K562 (cell line): ENCODE results near the gene SLC22A23. TPM values are rescaled to one million over a fixed set of nuclear protein-coding genes. Genes with fewer than 3 reads are reported as not detected.

Experiments used
- CCNT2 ChIP-seq: IDR thresholded peaks from 2 replicates; pipeline ENCODE4 v1.6.1; 2011; ENCODE audit warnings: borderline replicate concordance, low read depth, mild to moderate bottlenecking, moderate library complexity, mixed read lengths, low read length; ENCODE audit not compliant: insufficient read length; ENCODE audit errors: extremely low read depth
- CHCHD3 ChIP-seq: fragments of 250-450 bp; sonication (Bioruptor Pico); IDR thresholded peaks from 2 replicates; pipeline ENCODE4 v2.1.2; 2022; ENCODE audit warnings: mild to moderate bottlenecking
- ETV6 ChIP-seq, 3 experiments: fragments of 150-350 bp in 1 of 3; sonication (generic) in 1 of 3; formaldehyde crosslinking in 1 of 3; IDR thresholded peaks; 2 replicates each; pipeline versions ENCODE4 v1.6.1 to v1.8.0; 2014 to 2022; ENCODE audit warnings: borderline replicate concordance in 2 of 3, low read depth in 2 of 3, antibody characterized with exemption in 1 of 3, low read length in 1 of 3, mild to moderate bottlenecking in 1 of 3, missing genetic modification reagents in 1 of 3
- GATA2 ChIP-seq: sonication (generic); formaldehyde crosslinking; IDR thresholded peaks from 2 replicates; pipeline ENCODE4 v1.4.0; 2020; ENCODE audit warnings: mild to moderate bottlenecking, missing genetic modification reagents
- GTF2A2 ChIP-seq: IDR thresholded peaks from 2 replicates; pipeline ENCODE4 v1.6.1; 2016; ENCODE audit warnings: mild to moderate bottlenecking, missing genetic modification characterization, missing compliant biosample characterization
- L3MBTL2 ChIP-seq: fragments of 450-650 bp; IDR thresholded peaks from 2 replicates; pipeline ENCODE4 v1.6.1; 2016; ENCODE audit warnings: mild to moderate bottlenecking, moderate library complexity
- MYC ChIP-seq, 2 experiments: fragments of 250-450 bp in 1 of 2; sonication (Bioruptor Pico) in 1 of 2; IDR thresholded peaks; 2 replicates each; pipeline versions ENCODE4 v1.5.1 to v1.6.1; 2012 to 2021; ENCODE audit warnings: low read depth in 2 of 2, borderline replicate concordance in 1 of 2, improper control_type of control experiment in 1 of 2, low read length in 1 of 2, mild to moderate bottlenecking in 1 of 2, moderate library complexity in 1 of 2
- NR3C1 ChIP-seq: sonication (generic); formaldehyde crosslinking; IDR thresholded peaks from 2 replicates; pipeline ENCODE4 v1.8.1; 2022; ENCODE audit warnings: missing genetic modification reagents
- NR4A1 ChIP-seq, 2 experiments: fragments of 250-450 bp in 1 of 2; fragments of 450-650 bp in 1 of 2; sonication (Bioruptor Pico) in 1 of 2; IDR thresholded peaks; 2 replicates each; pipeline versions ENCODE4 v1.4.0 to v1.6.1; 2016 to 2020; ENCODE audit warnings: mild to moderate bottlenecking in 2 of 2, missing compliant biosample characterization in 1 of 2, missing genetic modification characterization in 1 of 2, moderate library complexity in 1 of 2
- RBM14 ChIP-seq: fragments of 200-400 bp; formaldehyde crosslinking; IDR thresholded peaks from 2 replicates; pipeline ENCODE4 v1.6.1; 2018; ENCODE audit warnings: low read depth, mild to moderate bottlenecking, low read length, moderate library complexity, borderline replicate concordance; ENCODE audit not compliant: insufficient read depth
- RFX5 ChIP-seq: IDR thresholded peaks from 2 replicates; pipeline ENCODE4 v1.6.1; 2011; ENCODE audit warnings: low read depth, mild to moderate bottlenecking, improper control_type of control experiment, low read length
- RNF2 ChIP-seq: sonication (generic); IDR thresholded peaks from 2 replicates; pipeline ENCODE4 v1.6.1; 2016
- SFPQ ChIP-seq: fragments of 200-400 bp; formaldehyde crosslinking; IDR thresholded peaks from 2 replicates; pipeline ENCODE4 v1.6.1; 2017; ENCODE audit warnings: mild to moderate bottlenecking, low read depth, low read length, moderate library complexity
- TCF15 ChIP-seq: fragments of 250-450 bp; sonication (Bioruptor Pico); IDR thresholded peaks from 2 replicates; pipeline ENCODE4 v1.8.0; 2022; ENCODE audit warnings: moderate library complexity, mild to moderate bottlenecking, inconsistent platforms
- TSC22D4 ChIP-seq: fragments of 450-650 bp; IDR thresholded peaks from 2 replicates; pipeline ENCODE4 v1.6.1; 2016; ENCODE audit warnings: missing genetic modification characterization, missing biosample characterization, control low read depth
- ZNF143 ChIP-seq: sonication (generic); formaldehyde crosslinking; IDR thresholded peaks from 2 replicates; pipeline ENCODE4 v1.9.0; 2022; ENCODE audit warnings: mild to moderate bottlenecking, missing genetic modification reagents
- ZNF277 ChIP-seq: fragments of 250-450 bp; sonication (Bioruptor Pico); IDR thresholded peaks from 2 replicates; pipeline ENCODE4 v1.8.0; 2022; ENCODE audit warnings: inconsistent platforms, mild to moderate bottlenecking, moderate library complexity, borderline replicate concordance
- ZNF311 ChIP-seq: fragments of 250-450 bp; sonication (Bioruptor Pico); IDR thresholded peaks from 2 replicates; pipeline ENCODE4 v1.4.0; 2020; ENCODE audit warnings: mild to moderate bottlenecking, moderate library complexity
- ZNF655 ChIP-seq: fragments of 250-450 bp; sonication (Bioruptor Pico); IDR thresholded peaks from 2 replicates; pipeline ENCODE4 v1.5.0; 2021
- ZSCAN32 ChIP-seq: fragments of 450-650 bp; formaldehyde crosslinking; IDR thresholded peaks from 2 replicates; pipeline ENCODE4 v1.4.0; 2020; ENCODE audit warnings: mild to moderate bottlenecking, moderate library complexity
- polyA plus RNA-seq, 8 experiments: library from polyadenylated mRNA; depleted of rRNA in 4 of 8; stranded (reverse) in 5 of 8; unstranded in 3 of 8; fragments of >200 nt; fragmentation: Nextera tagmentation in 2 of 8; fragmentation: Illumina TruSeq in 1 of 8; extraction: Ambion mirVana in 2 of 8; extraction: Trizol in 1 of 8; gene quantifications; 2 replicates each; pipeline versions ENCODE4 v1.2.1 to v1.2.3, GENCODE V29; 2011 to 2014; ENCODE audit warnings: inconsistent platforms in 1 of 8, missing spikeins in 1 of 8
- total RNA-seq, 7 experiments: library from RNA; depleted of rRNA in 6 of 7; stranded (reverse); fragments of >200 nt in 6 of 7; fragmentation: Illumina TruSeq in 2 of 7; extraction: Trizol in 2 of 7; gene quantifications; 2 replicates each; pipeline versions ENCODE4 v1.2.1 to v1.2.3, GENCODE V29; 2011 to 2021; ENCODE audit warnings: low replicate concordance in 1 of 7

SLC22A23 gene
- total and polyA plus RNA-seq, 9 of the 15 experiments (the other 6 are each of a cell fraction or from before 2014, with no cell fraction given), result 0.30 to 8.7 (median 2.5) TPM

GRCh38 chr6:3226481-3227362 is 230.1 kb downstream of the SLC22A23 start (continued):
- TF ChIP-seq TCF15 (CRISPR knock-in tag) (no peak), NR4A1 (CRISPR knock-in tag; IDR thresholded peaks at IDR 0.05) (no peak), NR4A1 (tag; IDR thresholded peaks at IDR 0.05) (no peak), SFPQ (no peak), MYC (IDR thresholded peaks at IDR 0.05; ENCODE audit: low read depth, low read length) (peak; percentile 24; the same call in 1 of the 2 replicates), MYC (CRISPR knock-in tag; IDR thresholded peaks at IDR 0.05; ENCODE audit: borderline replicate concordance, low read depth) (no peak), CHCHD3 (no peak), TSC22D4 (tag) (no peak), ZNF655 (CRISPR knock-in tag) (no peak), ZNF311 (CRISPR knock-in tag) (0 out of 2 replicates have a peak, but pooled peaks have one; percentile 36), RNF2 (no peak; the same call in 1 of the 2 replicates), CCNT2 (peak; percentile 57), L3MBTL2 (peak; percentile 97), ETV6 (IDR thresholded peaks at IDR 0.05; ENCODE audit: borderline replicate concordance in 1 of 2, low read depth in 2 of 2, low read length in 1 of 2) (no peak), ETV6 (CRISPR knock-in tag; IDR thresholded peaks at IDR 0.05; ENCODE audit: borderline replicate concordance) (peak; percentile 74; the same call in 1 of the 2 replicates), RFX5 (no peak), ZSCAN32 (CRISPR knock-in tag) (no peak), RBM14 (no peak), GATA2 (CRISPR knock-in tag) (no peak), GTF2A2 (no peak), NR3C1 (peak; percentile 22; the same call in 1 of the 2 replicates), ZNF143 (CRISPR knock-in tag) (no peak), ZNF277 (CRISPR knock-in tag) (no peak)
